H1 (cell line): ENCODE data around the gene DENND1A. TPM values are rescaled to one million over a fixed set of nuclear protein-coding genes. Genes with fewer than 3 reads are reported as not detected.

Experiments
- CTCF ChIA-PET: fragments of 300-600 bp; sonication (Branson Sonifier 250); formaldehyde crosslinking; loops from one replicate; lab custom pipeline; 2021; ENCODE audit not compliant: partially characterized antibody; lab: Charles Lee
- POLR2A ChIA-PET: fragments of 300-600 bp; sonication (Branson Sonifier 250); formaldehyde crosslinking; loops from one replicate; lab custom pipeline; 2021; ENCODE audit warnings: inconsistent platforms; ENCODE audit not compliant: partially characterized antibody; lab: Charles Lee
- DNase-seq, 2 experiments: peaks; one replicate each; pipeline versions ENCODE4 v3.0.0 to v3.0.0-alpha.2; 2010 to 2022; ENCODE audit warnings: low spot score in 2 of 2, low read depth in 1 of 2, mixed read lengths in 1 of 2
- FAIRE-seq: peaks from 2 replicates; lab custom pipeline; 2011; peaks lifted over from hg19 to GRCh38; lab: Jason Lieb, UNC
- H2AFZ ChIP-seq: 2 replicates; pipeline ENCODE4 v1.8.1; 2012; ENCODE audit warnings: low read length, inconsistent platforms
- H2AK5ac ChIP-seq: 2 replicates; pipeline ENCODE4 v1.6.1; 2013; ENCODE audit warnings: low read depth, low read length
- H2BK120ac ChIP-seq: replicated peaks from 2 replicates; pipeline ENCODE3; 2013; ENCODE audit warnings: low read depth, low read length, inconsistent platforms
- H2BK12ac ChIP-seq: 2 replicates; pipeline ENCODE4 v1.6.1; 2013; ENCODE audit warnings: low read depth, low read length
- H2BK15ac ChIP-seq: 2 replicates; pipeline ENCODE4 v1.6.1; 2013; ENCODE audit warnings: low read length
- H2BK20ac ChIP-seq: 2 replicates; pipeline ENCODE4 v1.6.1; 2013; ENCODE audit warnings: low read length
- H2BK5ac ChIP-seq: 2 replicates; pipeline ENCODE4 v1.6.1; 2013; ENCODE audit warnings: low read depth, low read length
- H3K14ac ChIP-seq: 2 replicates; pipeline ENCODE4 v1.6.1; 2013; ENCODE audit warnings: inconsistent platforms; ENCODE audit not compliant: insufficient read length
- H3K18ac ChIP-seq: 2 replicates; pipeline ENCODE4 v1.6.1; 2013; ENCODE audit warnings: low read length; ENCODE audit errors: extremely low read depth
- H3K23ac ChIP-seq: 2 replicates; pipeline ENCODE4 v1.6.1; 2013; ENCODE audit warnings: inconsistent platforms; ENCODE audit not compliant: insufficient read length
- H3K23me2 ChIP-seq: 2 replicates; pipeline ENCODE4 v1.6.1; 2013; ENCODE audit warnings: low read depth, low read length
- H3K27ac ChIP-seq: 2 replicates; pipeline ENCODE4 v1.6.1; 2011; ENCODE audit warnings: low read depth, low read length, inconsistent platforms
- H3K27me3 ChIP-seq, 4 experiments: replicated peaks in 1 of 4; 1 replicate in 1 of 4; 2 replicates in 3 of 4; pipeline versions ENCODE4 v1.6.1 to v1.8.1; 2011 to 2013; ENCODE audit warnings: low read length in 3 of 4, mild to moderate bottlenecking in 3 of 4, inconsistent platforms in 2 of 4, mixed read lengths in 2 of 4, moderate library complexity in 1 of 4; ENCODE audit not compliant: control insufficient read depth in 3 of 4, insufficient read depth in 3 of 4; ENCODE audit errors: extremely low read depth in 1 of 4
- H3K36me3 ChIP-seq, 4 experiments: 2 replicates each; pipeline versions ENCODE4 v1.6.1 to v1.8.1; 2011 to 2013; ENCODE audit warnings: mild to moderate bottlenecking in 4 of 4, low read length in 3 of 4, moderate library complexity in 2 of 4, control low read depth in 1 of 4, inconsistent platforms in 1 of 4; ENCODE audit not compliant: insufficient read depth in 4 of 4, control insufficient read depth in 2 of 4
- H3K4ac ChIP-seq: replicated peaks from 2 replicates; pipeline ENCODE3; 2013; ENCODE audit warnings: low read length, low read depth, mixed read lengths, inconsistent platforms; ENCODE audit not compliant: insufficient read length
- H3K4me1 ChIP-seq, 4 experiments: replicated peaks in 1 of 4; 1 replicate in 1 of 4; 2 replicates in 3 of 4; pipeline versions ENCODE4 v1.6.1 to v1.8.1; 2011 to 2013; ENCODE audit warnings: low read length in 3 of 4, inconsistent platforms in 2 of 4, mixed read lengths in 1 of 4; ENCODE audit not compliant: insufficient read depth in 4 of 4, control insufficient read depth in 3 of 4
- H3K4me2 ChIP-seq, 2 experiments: 2 replicates each; pipeline versions ENCODE4 v1.6.1 to v1.8.1; 2011 to 2013; ENCODE audit warnings: low read depth in 2 of 2, low read length in 2 of 2, control low read depth in 1 of 2, inconsistent platforms in 1 of 2, mild to moderate bottlenecking in 1 of 2; ENCODE audit not compliant: insufficient read depth in 1 of 2
- H3K4me3 ChIP-seq, 4 experiments: fragments of 200-600, 300-600 bp in 1 of 4; sonication (generic), shearing (Covaris generic), sonication (Bioruptor Twin) in 1 of 4; 2 replicates each; pipeline versions ENCODE4 v1.5.1 to v1.8.1; 2011 to 2016; ENCODE audit warnings: low read length in 4 of 4, low read depth in 3 of 4, control low read depth in 2 of 4, inconsistent platforms in 2 of 4, mild to moderate bottlenecking in 2 of 4, mixed read lengths in 1 of 4, moderate library complexity in 1 of 4; ENCODE audit not compliant: insufficient read depth in 2 of 4; ENCODE audit errors: extremely low read depth in 1 of 4
- H3K56ac ChIP-seq: replicated peaks from 2 replicates; pipeline ENCODE3; 2013; ENCODE audit warnings: low read depth, mild to moderate bottlenecking, mixed read lengths, low read length, inconsistent platforms; ENCODE audit not compliant: insufficient read length
- H3K79me1 ChIP-seq: 2 replicates; pipeline ENCODE4 v1.6.1; 2013; ENCODE audit warnings: low read depth, low read length, control low read depth
- H3K79me2 ChIP-seq, 2 experiments: 2 replicates each; pipeline versions ENCODE4 v1.6.1 to v1.8.1; 2012 to 2013; ENCODE audit warnings: low read length in 2 of 2, mild to moderate bottlenecking in 2 of 2, inconsistent platforms in 1 of 2; ENCODE audit not compliant: insufficient read depth in 2 of 2, control insufficient read depth in 1 of 2
- H3K9ac ChIP-seq, 4 experiments: replicated peaks in 1 of 4; 1 replicate in 1 of 4; 2 replicates in 3 of 4; pipeline versions ENCODE4 v1.6.1 to v1.8.1; 2011 to 2013; ENCODE audit warnings: low read depth in 3 of 4, low read length in 3 of 4, control low read depth in 2 of 4, mild to moderate bottlenecking in 2 of 4, moderate library complexity in 2 of 4, inconsistent platforms in 1 of 4; ENCODE audit errors: extremely low read depth in 1 of 4
- H3K9me3 ChIP-seq, 2 experiments: 2 replicates each; pipeline versions ENCODE4 v1.6.1 to v1.8.1; 2012 to 2013; ENCODE audit warnings: mild to moderate bottlenecking in 2 of 2, moderate library complexity in 2 of 2, control low read depth in 1 of 2, inconsistent platforms in 1 of 2, low read depth in 1 of 2, low read length in 1 of 2, mixed read lengths in 1 of 2; ENCODE audit not compliant: insufficient read depth in 2 of 2
- H4K20me1 ChIP-seq, 2 experiments: replicated peaks in 1 of 2; 2 replicates each; pipeline versions ENCODE3 to v1.8.1; 2011 to 2013; ENCODE audit warnings: inconsistent platforms in 2 of 2, low read length in 2 of 2, mild to moderate bottlenecking in 1 of 2; ENCODE audit not compliant: insufficient read depth in 2 of 2, control insufficient read depth in 1 of 2
- H4K5ac ChIP-seq: 2 replicates; pipeline ENCODE4 v1.6.1; 2013; ENCODE audit warnings: low read length, low read depth, mixed read lengths, inconsistent platforms; ENCODE audit not compliant: insufficient read length
- H4K8ac ChIP-seq: 2 replicates; pipeline ENCODE4 v1.8.0; 2013; ENCODE audit warnings: mild to moderate bottlenecking, moderate library complexity, low read length, inconsistent platforms; ENCODE audit not compliant: insufficient read depth; ENCODE audit errors: extremely low read depth
- H4K91ac ChIP-seq: replicated peaks from 2 replicates; pipeline ENCODE3; 2013; ENCODE audit warnings: low read length, mixed read lengths, inconsistent platforms; ENCODE audit not compliant: insufficient read length
- ASH2L ChIP-seq: fragments of 200-600, 300-600 bp; sonication (generic); IDR thresholded peaks from one replicate; pipeline ENCODE4 v1.7.1; 2017; ENCODE audit warnings: low read length
- ATF2 ChIP-seq: IDR thresholded peaks from 2 replicates; pipeline ENCODE4 v1.6.1; 2012; ENCODE audit warnings: low read length, inconsistent platforms
- CHD2 ChIP-seq: IDR thresholded peaks from 2 replicates; pipeline ENCODE4 v1.6.1; 2012; ENCODE audit warnings: low read length, improper control_type of control experiment
- CTBP2 ChIP-seq: IDR thresholded peaks from 2 replicates; pipeline ENCODE4 v1.7.0; 2011; ENCODE audit warnings: borderline replicate concordance, mild to moderate bottlenecking, moderate library complexity, mixed read lengths, low read length; ENCODE audit not compliant: insufficient read depth, insufficient read length
- EGR1 ChIP-seq: IDR thresholded peaks from 2 replicates; pipeline ENCODE4 v1.6.1; 2011; ENCODE audit warnings: low read depth, low read length, borderline replicate concordance
- HDAC2 ChIP-seq, 2 experiments: fragments of 300-600 bp in 1 of 2; sonication (generic) in 1 of 2; IDR thresholded peaks; 2 replicates each; pipeline ENCODE4 v1.6.1; 2011 to 2012; ENCODE audit warnings: low read depth in 2 of 2, low read length in 2 of 2, mild to moderate bottlenecking in 2 of 2, moderate library complexity in 2 of 2, borderline replicate concordance in 1 of 2, inconsistent platforms in 1 of 2
- PHF8 ChIP-seq: fragments of 200-600 bp; sonication (generic); conservative IDR thresholded peaks from 2 replicates; pipeline ENCODE4 v1.7.1; 2012; ENCODE audit warnings: low read depth, mild to moderate bottlenecking, inconsistent platforms, low read length, moderate library complexity
- POLR2AphosphoS5 ChIP-seq: IDR thresholded peaks from 2 replicates; pipeline ENCODE4 v1.6.1; 2011; ENCODE audit warnings: low read depth, low read length
- SAP30 ChIP-seq: fragments of 300-600 bp; sonication (generic); IDR thresholded peaks from 2 replicates; pipeline ENCODE4 v1.7.1; 2012; ENCODE audit warnings: low read length, moderate library complexity, mild to moderate bottlenecking, inconsistent platforms; ENCODE audit not compliant: insufficient read depth, insufficient replicate concordance
- SIN3A ChIP-seq, 2 experiments: IDR thresholded peaks in 1 of 2; conservative IDR thresholded peaks in 1 of 2; 2 replicates each; pipeline ENCODE4 v1.6.1; 2011 to 2012; ENCODE audit warnings: low read length in 2 of 2, improper control_type of control experiment in 1 of 2, low read depth in 1 of 2, mild to moderate bottlenecking in 1 of 2
- YY1 ChIP-seq: IDR thresholded peaks from 2 replicates; pipeline ENCODE4 v1.6.1; 2011; ENCODE audit warnings: low read depth, mild to moderate bottlenecking, low read length
- ZNF274 ChIP-seq: IDR thresholded peaks from 2 replicates; pipeline ENCODE4 v1.7.0; 2012; ENCODE audit warnings: low read length, borderline replicate concordance; ENCODE audit errors: extremely low read depth
- WGBS, 2 experiments: shearing (Covaris generic) in 1 of 2; methylation state at CpG; one replicate each; pipeline versions ENCODE4 v1.1.6 to v1.1.7; 2013 to 2015; ENCODE audit warnings: low lambda C conversion rate in 2 of 2, mixed read lengths in 2 of 2, inconsistent platforms in 1 of 2, low coverage in 1 of 2, missing lambda C conversion rate in 1 of 2; ENCODE audit not compliant: insufficient replicate concordance in 2 of 2, insufficient coverage in 1 of 2, insufficient read length in 1 of 2; ENCODE audit errors: extremely low coverage in 1 of 2, missing lambda C conversion rate in 1 of 2; 5-methylcytosine and 5-hydroxymethylcytosine counted together
- polyA plus RNA-seq, 7 experiments: library from polyadenylated mRNA; depleted of rRNA in 3 of 7; stranded (reverse) in 5 of 7; unstranded in 2 of 7; fragments of >200 nt in 5 of 7; fragments of 200-250 nt in 2 of 7; gene quantifications; 1 replicate in 5 of 7; 2 replicates in 1 of 7; 4 replicates in 1 of 7; pipeline versions ENCODE4 v1.2.1 to v1.2.3, GENCODE V29; 2011 to 2013; ENCODE audit warnings: missing spikeins in 2 of 7, mixed read lengths in 2 of 7
- total RNA-seq: library from RNA; stranded (reverse); fragmentation: NEBNext Ultra II Directional; extraction: Animal tissue kit (Norgen Biotek cat#: 25700); gene quantifications from 2 replicates; pipeline ENCODE4 v1.2.1, GENCODE V29; 2021

The DENND1A gene
- total and polyA plus RNA-seq, 2 of the 8 experiments (the other 6 are each of a cell fraction or from before 2014, with no cell fraction given) = 24.1 to 26.4 TPM

- no peak overlapping the region for H3K56ac ChIP-seq
- 100% methylated on average over 1 of the region's 1 CpG; no CpG with 5 or more reads in 1 of the 2 experiments for WGBS, 2 experiments
- H2BK20ac ChIP-seq = no peak overlapping the region
- H3K23me2 ChIP-seq = no peaks in the 10 kb centered on the region
- H2BK5ac ChIP-seq = no peak overlapping the region
- no peak overlapping the region for H3K4ac ChIP-seq
- H2AK5ac ChIP-seq = no peak overlapping the region
- H3K4me3 ChIP-seq = no peak overlapping the region
- no peak overlapping the region for H2BK120ac ChIP-seq
- H3K14ac ChIP-seq = no peak overlapping the region
- H3K79me1 ChIP-seq = no peaks in the 10 kb centered on the region
- ChIA-PET CTCF (interaction anchor here (0.8 to 1.3 kb wide), 2 partner anchors 7 to 17 kb away, joined by 3 to 7 read pairs; no protein-coding TSS in a partner anchor), POLR2A (no interaction called here)
- no peaks in the 10 kb centered on the region for H4K20me1 ChIP-seq
- no peaks in the 10 kb centered on the region for H3K79me2 ChIP-seq
- H2BK12ac ChIP-seq = no peak overlapping the region
- H3K9me3 ChIP-seq = no peaks in the 10 kb centered on the region
- no peaks in the 10 kb centered on the region for H3K36me3 ChIP-seq
- no peak overlapping the region for H4K5ac ChIP-seq
- H2AFZ ChIP-seq = no peak overlapping the region
- FAIRE-seq = no peak
- H3K18ac ChIP-seq = no peak overlapping the region
- no peak overlapping the region for H3K4me2 ChIP-seq
- no peak for DNase-seq
- H2BK15ac ChIP-seq = no peak overlapping the region
- no peak overlapping the region for H4K91ac ChIP-seq
- H3K9ac ChIP-seq = no peak overlapping the region
- H3K27ac ChIP-seq = no peak overlapping the region
- H3K23ac ChIP-seq = no peak overlapping the region
- H3K27me3 ChIP-seq = no peaks in the 10 kb centered on the region
- no peak overlapping the region for H4K8ac ChIP-seq
- peaks cover 0 to 2% (median 0%) of the 10 kb centered on the region in 4 experiments; a peak in 3 of 7 replicates for H3K4me1 ChIP-seq
- TF ChIP-seq SAP30 = no peak
- no peak for TF ChIP-seq ASH2L
- no peak for TF ChIP-seq EGR1
- no peak for TF ChIP-seq PHF8
- no peak for TF ChIP-seq ZNF274
- no peak for TF ChIP-seq POLR2AphosphoS5
- TF ChIP-seq ATF2 = no peak
- no peak for TF ChIP-seq YY1
- no peak for TF ChIP-seq CTBP2
- TF ChIP-seq HDAC2 (IDR thresholded peaks at IDR 0.05; ENCODE audit: borderline replicate concordance in 1 of 2, low read depth in 2 of 2, low read length in 2 of 2) = no peak
- TF ChIP-seq SIN3A (conservative IDR thresholded peaks at IDR 0.05 in 1 of 2, IDR thresholded peaks at IDR 0.05 in 1 of 2; ENCODE audit: low read depth in 1 of 2, low read length in 2 of 2) = no peak
- TF ChIP-seq CHD2 = no peak
Observed at GRCh38 chr9:123465304-123465703, 464.6 kb downstream of the DENND1A start.
